Common myeloid progenitor, CD34-positive (primary cell): Measurements from ENCODE around the gene ZNF821.
"Not testable (repeated sequence)": the region's sequence is repeated elsewhere in the genome, so short reads cannot be mapped to it uniquely, and the experiment has no call there.

Experiments
- CTCF ChIA-PET: fragments of 350-600 bp; sonication (Branson Sonifier 250); formaldehyde crosslinking; loops from one replicate; lab custom pipeline; 2021; ENCODE audit warnings: antibody characterized with exemption; lab: Charles Lee
- POLR2A ChIA-PET: fragments of 350-600 bp; sonication (Branson Sonifier 250); formaldehyde crosslinking; loops from one replicate; lab custom pipeline; 2021; ENCODE audit warnings: antibody characterized with exemption; lab: Charles Lee
- DNase-seq, 3 donors: peaks; one replicate each; pipeline versions ENCODE4 v3.0.0 to v3.0.0-alpha.2; 2013
- H3K27ac ChIP-seq, 2 experiments: 1 replicate in 1 of 2; 2 replicates in 1 of 2; pipeline ENCODE4 v1.7.0; 2013; ENCODE audit warnings: inconsistent platforms in 2 of 2, low read length in 2 of 2, mild to moderate bottlenecking in 2 of 2, low read depth in 1 of 2, moderate library complexity in 1 of 2; ENCODE audit not compliant: severe bottlenecking in 2 of 2, insufficient read depth in 1 of 2, poor library complexity in 1 of 2
- H3K27me3 ChIP-seq, 5 experiments: replicated peaks in 2 of 5; 1 replicate in 3 of 5; 2 replicates in 2 of 5; pipeline versions ENCODE4 v1.6.1 to v1.7.0; 2013; ENCODE audit warnings: low read length in 4 of 5, mild to moderate bottlenecking in 2 of 5, moderate library complexity in 2 of 5, inconsistent platforms in 1 of 5; ENCODE audit not compliant: insufficient read depth in 5 of 5, control insufficient read depth in 4 of 5
- H3K36me3 ChIP-seq, 4 experiments: 1 replicate in 2 of 4; 2 replicates in 2 of 4; pipeline versions ENCODE4 v1.6.1 to v1.7.0; 2013; ENCODE audit warnings: low read length in 3 of 4, control low read depth in 1 of 4, mild to moderate bottlenecking in 1 of 4; ENCODE audit not compliant: control insufficient read depth in 4 of 4, insufficient read depth in 4 of 4
- H3K4me1 ChIP-seq, 4 experiments: 1 replicate in 3 of 4; 2 replicates in 1 of 4; pipeline versions ENCODE4 v1.6.1 to v1.7.1; 2013; ENCODE audit warnings: low read length in 3 of 4, mild to moderate bottlenecking in 3 of 4, control low read depth in 1 of 4, inconsistent platforms in 1 of 4, moderate library complexity in 1 of 4; ENCODE audit not compliant: control insufficient read depth in 4 of 4, insufficient read depth in 4 of 4; ENCODE audit errors: control extremely low read depth in 1 of 4
- H3K4me3 ChIP-seq, 7 experiments: 1 replicate in 4 of 7; 2 replicates in 3 of 7; pipeline versions ENCODE4 v1.5.1 to v1.7.0; 2013; ENCODE audit warnings: mild to moderate bottlenecking in 7 of 7, low read length in 6 of 7, moderate library complexity in 6 of 7, inconsistent platforms in 2 of 7, low read depth in 2 of 7, control low read depth in 1 of 7; ENCODE audit not compliant: insufficient read depth in 4 of 7, control insufficient read depth in 1 of 7; ENCODE audit errors: extremely low read depth in 1 of 7
- H3K9me3 ChIP-seq, 5 experiments: 1 replicate in 4 of 5; 2 replicates in 1 of 5; pipeline versions ENCODE4 v1.6.1 to v1.7.1; 2013; ENCODE audit warnings: low read length in 4 of 5, mild to moderate bottlenecking in 2 of 5, inconsistent platforms in 1 of 5, low read depth in 1 of 5, moderate library complexity in 1 of 5; ENCODE audit not compliant: control insufficient read depth in 4 of 5, insufficient read depth in 2 of 5; ENCODE audit errors: control extremely low read depth in 1 of 5
- WGBS: methylation state at CpG from one replicate; pipeline ENCODE4 v1.1.5; 2013; ENCODE audit not compliant: insufficient coverage; 5-methylcytosine and 5-hydroxymethylcytosine counted together

Gene ZNF821

GRCh38 chr16:71837150-71837549 is 46.8 kb downstream of the ZNF821 start:
- Histone ChIP-seq H3K4me3 (no peak overlapping the region), H3K9me3 (no peaks in the 10 kb centered on the region), H3K27ac (no peak overlapping the region), H3K27me3 (no peaks in the 10 kb centered on the region), H3K4me1 (no peaks in the 10 kb centered on the region), H3K36me3 (no peaks in the 10 kb centered on the region)
- WGBS = no CpG with 5 or more reads among the region's 3 CpGs
- ChIA-PET CTCF (no interaction called here), POLR2A (no interaction called here)
- DNase-seq = no peak

- Histone ChIP-seq H3K9me3 (no peaks in the 10 kb centered on the region), H3K4me1 (no peaks in the 10 kb centered on the region), H3K27ac (no peak overlapping the region), H3K36me3 (no peaks in the 10 kb centered on the region), H3K27me3 (no peaks in the 10 kb centered on the region), H3K4me3 (no peak overlapping the region)
- WGBS = 100% methylated on average over 2 of the region's 3 CpGs
- no peak for DNase-seq
- ChIA-PET CTCF (interaction anchor here (1.5 kb wide), 1 partner anchor 31 kb away, joined by 3 read pairs; no protein-coding TSS in a partner anchor), POLR2A (no interaction called here)
Observed at GRCh38 chr16:71834291-71834690, 49.7 kb downstream of the ZNF821 start.

- WGBS = no CpG with 5 or more reads among the region's 2 CpGs
- ChIA-PET POLR2A (interaction anchor here (0.6 kb wide), 1 partner anchor 1238 kb away, joined by 3 read pairs; no protein-coding TSS in a partner anchor), CTCF (interaction anchor here (0.6 kb wide), 1 partner anchor 435 kb away, joined by 3 read pairs; no protein-coding TSS in a partner anchor)
- not testable (repeated sequence) for H3K27me3 ChIP-seq, H3K36me3 ChIP-seq, H3K4me3 ChIP-seq, H3K4me1 ChIP-seq, H3K27ac ChIP-seq, DNase-seq, H3K9me3 ChIP-seq
Observed at GRCh38 chr16:71832112-71832511, 51.9 kb downstream of the ZNF821 start.

DNA sequence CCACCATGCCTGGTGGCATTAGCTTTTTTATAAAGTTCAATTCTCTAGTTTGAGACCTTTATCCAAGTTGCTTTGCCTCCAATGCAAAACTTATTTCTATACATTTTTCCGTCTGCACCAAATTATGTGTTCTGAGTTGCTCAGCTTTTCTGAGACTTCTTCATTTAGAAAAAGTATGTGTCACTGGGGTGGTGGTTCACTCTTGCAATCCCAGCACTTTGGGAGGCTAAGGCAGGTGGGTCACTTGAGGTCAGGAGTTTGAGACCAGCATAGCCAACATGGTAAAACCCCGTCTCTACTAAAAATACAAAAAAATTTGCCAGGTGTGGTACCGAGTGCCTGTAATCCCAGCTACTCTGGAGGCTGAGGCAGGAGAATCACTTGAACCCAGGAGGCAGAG is 52.3 kb downstream of the ZNF821 start:
- DNase-seq, H3K27me3 ChIP-seq, H3K4me3 ChIP-seq, H3K4me1 ChIP-seq, H3K27ac ChIP-seq, H3K9me3 ChIP-seq, H3K36me3 ChIP-seq, CTCF ChIA-PET: not testable (repeated sequence)
- 94% methylated on average over 3 of the region's 3 CpGs for WGBS
- POLR2A ChIA-PET = interaction anchor here (0.6 kb wide), 1 partner anchor 57 kb away, joined by 4 read pairs; no protein-coding TSS in a partner anchor

- Histone ChIP-seq H3K4me1 (no peaks in the 10 kb centered on the region), H3K27ac (no peak overlapping the region), H3K4me3 (no peak overlapping the region), H3K27me3 (no peaks in the 10 kb centered on the region), H3K36me3 (no peaks in the 10 kb centered on the region), H3K9me3 (no peaks in the 10 kb centered on the region)
- no CpG with 5 or more reads among the region's 2 CpGs for WGBS
- DNase-seq = no peak
- CTCF ChIA-PET = no interaction called here
- POLR2A ChIA-PET = interaction anchor here (0.6 kb wide), 1 partner anchor 189 kb away, joined by 4 read pairs; no protein-coding TSS in a partner anchor
Observed at GRCh38 chr16:71830359-71830758, 53.6 kb downstream of the ZNF821 start.

DNA sequence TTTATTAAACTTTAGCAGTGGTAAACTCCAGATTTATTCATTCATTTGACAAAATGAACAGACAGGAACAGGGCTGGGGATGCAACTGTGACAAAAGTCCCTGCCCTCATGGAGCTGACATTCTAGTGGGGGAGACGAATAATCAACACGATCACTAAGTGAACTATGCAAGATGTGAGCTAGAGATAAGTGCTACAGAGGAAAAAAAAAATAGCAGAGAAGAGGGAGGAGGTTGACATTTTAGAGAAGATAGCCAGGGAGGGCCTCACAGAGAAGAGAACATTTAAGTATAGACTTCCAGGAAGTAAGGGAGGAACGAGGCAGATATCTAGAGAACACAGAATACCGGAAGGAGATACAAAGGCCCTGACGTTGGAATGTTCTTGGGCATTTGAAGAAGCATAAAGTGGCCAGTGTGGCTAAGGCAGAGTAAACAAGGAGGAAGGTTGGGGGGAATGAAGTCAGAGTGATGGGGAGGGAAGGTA is 57.4 kb downstream of the ZNF821 start:
- DNase-seq = no peak
- no peaks in the 10 kb centered on the region for H3K4me1 ChIP-seq
- no peaks in the 10 kb centered on the region for H3K27me3 ChIP-seq
- ChIA-PET CTCF (interaction anchor here (2.6 kb wide), 1 partner anchor 56 kb away, joined by 6 read pairs; no protein-coding TSS in a partner anchor), POLR2A (interaction anchor here (0.7 kb wide), 1 partner anchor 30 kb away, joined by 3 read pairs; no protein-coding TSS in a partner anchor)
- H3K9me3 ChIP-seq = no peaks in the 10 kb centered on the region
- WGBS = 77% methylated on average over 5 of the region's 5 CpGs
- H3K4me3 ChIP-seq = no peak overlapping the region
- H3K27ac ChIP-seq = no peak overlapping the region
- no peaks in the 10 kb centered on the region for H3K36me3 ChIP-seq

DNA sequence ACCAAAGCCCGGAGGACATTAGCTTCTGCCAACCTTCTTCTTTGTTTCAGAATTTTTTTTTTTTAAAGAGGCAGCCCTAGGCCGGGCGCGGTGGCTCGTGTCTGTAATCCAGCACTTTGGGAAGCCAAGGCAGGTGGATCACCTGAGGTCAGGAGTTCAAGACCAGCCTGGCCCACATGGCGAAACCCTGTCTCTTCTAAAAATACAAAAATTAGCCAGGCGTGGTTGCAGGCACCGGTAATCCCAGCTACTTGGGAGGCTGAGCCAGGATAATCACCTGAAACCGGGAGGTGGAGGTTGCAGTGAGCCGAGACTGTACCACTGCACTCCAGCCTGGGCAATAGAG is 66.9 kb downstream of the ZNF821 start:
- CTCF ChIA-PET = interaction anchor here (0.6 kb wide), 1 partner anchor 165 kb away, joined by 3 read pairs; no protein-coding TSS in a partner anchor
- H3K27ac ChIP-seq, POLR2A ChIA-PET: not testable (repeated sequence)

More for the DNA sequence above, 66.9 kb downstream of the ZNF821 start:
- not testable (repeated sequence) for H3K27me3 ChIP-seq, H3K4me3 ChIP-seq, H3K36me3 ChIP-seq, H3K4me1 ChIP-seq, DNase-seq, H3K9me3 ChIP-seq
- WGBS = 94% methylated on average over 9 of the region's 10 CpGs
